IMR-90 (cell line): ENCODE data around the gene TK1. TPM values are rescaled to one million over a fixed set of nuclear protein-coding genes. Genes with fewer than 3 reads are reported as not detected.
A peak's percentile ranks its signal among the peaks of the same experiment; 100 is the strongest.

Experiments used
- ATAC-seq: fragments of 200-7000 bp; cut with Tn5 transposase; 2 replicates; pipeline ENCODE4 v1.9.1; 2020; ENCODE audit warnings: low read depth, mild to moderate bottlenecking, moderate library complexity
- BruUV-seq: library from RNA; stranded (reverse); fragments of 400-500 nt; replicated peaks from 2 replicates; lab custom pipeline; 2021; lab: Mats Ljungman, UMichigan
- CTCF ChIA-PET: fragments of 300-600 bp; formaldehyde crosslinking; extraction: SDS; loops from one replicate; lab custom pipeline; 2021; ENCODE audit warnings: antibody characterized with exemption; lab: Yijun Ruan, JAX
- POLR2A ChIA-PET: fragments of 300-600 bp; sonication (Branson Sonifier 250); formaldehyde crosslinking; loops from one replicate; lab custom pipeline; 2022; ENCODE audit warnings: antibody characterized with exemption; ENCODE audit not compliant: unreplicated experiment; lab: Charles Lee
- DNase-seq: peaks from one replicate; pipeline ENCODE4 v3.0.0; 2013
- H2AFZ ChIP-seq: replicated peaks from 2 replicates; pipeline ENCODE3; 2013; ENCODE audit warnings: low read length, mild to moderate bottlenecking; ENCODE audit not compliant: poor library complexity
- H2AK5ac ChIP-seq: 2 replicates; pipeline ENCODE4 v1.6.1; 2013; ENCODE audit warnings: low read depth, low read length, inconsistent platforms
- H2AK9ac ChIP-seq: replicated peaks from 2 replicates; pipeline ENCODE3; 2013; ENCODE audit warnings: mild to moderate bottlenecking, low read depth, low read length, moderate library complexity; ENCODE audit not compliant: poor library complexity
- H2BK120ac ChIP-seq: 2 replicates; pipeline ENCODE4 v1.6.1; 2013; ENCODE audit warnings: low read depth, low read length, inconsistent platforms
- H2BK15ac ChIP-seq: 3 replicates; pipeline ENCODE4 v1.6.1; 2013; ENCODE audit warnings: low read depth, low read length, inconsistent platforms
- H2BK20ac ChIP-seq: 2 replicates; pipeline ENCODE4 v1.6.1; 2013; ENCODE audit warnings: low read depth, mild to moderate bottlenecking, inconsistent platforms, low read length, moderate library complexity
- H2BK5ac ChIP-seq: 2 replicates; pipeline ENCODE4 v1.6.1; 2013; ENCODE audit warnings: mild to moderate bottlenecking, low read depth, low read length, inconsistent platforms; ENCODE audit not compliant: poor library complexity, severe bottlenecking
- H3K14ac ChIP-seq: replicated peaks from 2 replicates; pipeline ENCODE4 v1.6.1; 2013; ENCODE audit warnings: low read depth, low read length, inconsistent platforms
- H3K18ac ChIP-seq: 2 replicates; pipeline ENCODE4 v1.6.1; 2013; ENCODE audit warnings: low read depth, low read length, control low read depth
- H3K23ac ChIP-seq: 2 replicates; pipeline ENCODE4 v1.6.1; 2013; ENCODE audit warnings: low read depth, low read length, inconsistent platforms
- H3K27ac ChIP-seq: 2 replicates; pipeline ENCODE4 v1.5.1; 2013; ENCODE audit warnings: mild to moderate bottlenecking, control low read depth, low read length; ENCODE audit not compliant: insufficient read depth
- H3K27me3 ChIP-seq: 2 replicates; pipeline ENCODE4 v1.6.1; 2013; ENCODE audit warnings: low read length; ENCODE audit not compliant: control insufficient read depth, insufficient read depth
- H3K36me3 ChIP-seq: 2 replicates; pipeline ENCODE4 v1.6.1; 2013; ENCODE audit warnings: low read length, mixed read lengths; ENCODE audit not compliant: control insufficient read depth, insufficient read depth
- H3K4ac ChIP-seq: 2 replicates; pipeline ENCODE4 v1.6.1; 2013; ENCODE audit warnings: low read depth, low read length, inconsistent platforms
- H3K4me1 ChIP-seq: 2 replicates; pipeline ENCODE4 v1.6.1; 2013; ENCODE audit warnings: low read length, mixed read lengths; ENCODE audit not compliant: control insufficient read depth, insufficient read depth
- H3K4me2 ChIP-seq: 2 replicates; pipeline ENCODE4 v1.6.1; 2013; ENCODE audit warnings: low read depth, mild to moderate bottlenecking, control low read depth, low read length, moderate library complexity
- H3K4me3 ChIP-seq: 2 replicates; pipeline ENCODE4 v1.5.1; 2013; ENCODE audit warnings: low read depth, mild to moderate bottlenecking, control low read depth, low read length, moderate library complexity; ENCODE audit not compliant: insufficient read depth
- H3K56ac ChIP-seq: 2 replicates; pipeline ENCODE4 v1.6.1; 2013; ENCODE audit warnings: low read length, inconsistent platforms; ENCODE audit not compliant: insufficient read depth; ENCODE audit errors: extremely low read depth
- H3K79me1 ChIP-seq, 2 experiments: 2 replicates each; pipeline ENCODE4 v1.6.1; 2013; ENCODE audit warnings: low read length in 2 of 2, inconsistent platforms in 1 of 2, low read depth in 1 of 2
- H3K9ac ChIP-seq: 2 replicates; pipeline ENCODE4 v1.6.1; 2013; ENCODE audit warnings: low read depth, low read length, control low read depth
- H3K9me1 ChIP-seq: 2 replicates; pipeline ENCODE4 v1.6.1; 2013; ENCODE audit warnings: low read length, inconsistent platforms; ENCODE audit not compliant: insufficient read depth
- H3K9me3 ChIP-seq: 2 replicates; pipeline ENCODE4 v1.6.1; 2013; ENCODE audit warnings: low read length; ENCODE audit not compliant: control insufficient read depth, insufficient read depth
- H4K20me1 ChIP-seq: 2 replicates; pipeline ENCODE4 v1.6.1; 2013; ENCODE audit warnings: low read length, inconsistent platforms; ENCODE audit not compliant: insufficient read depth
- H4K5ac ChIP-seq: 2 replicates; pipeline ENCODE4 v1.6.1; 2013; ENCODE audit warnings: mild to moderate bottlenecking, low read depth, low read length, control low read depth
- H4K8ac ChIP-seq, 2 experiments: 2 replicates each; pipeline ENCODE4 v1.6.1; 2013; ENCODE audit warnings: low read depth in 2 of 2, low read length in 2 of 2, control low read depth in 1 of 2, inconsistent platforms in 1 of 2
- H4K91ac ChIP-seq: 2 replicates; pipeline ENCODE4 v1.6.1; 2013; ENCODE audit warnings: low read depth, low read length, inconsistent platforms; ENCODE audit not compliant: insufficient read depth
- MXI1 ChIP-seq: IDR thresholded peaks from 2 replicates; pipeline ENCODE4 v1.6.1; 2012; ENCODE audit warnings: low read depth, mild to moderate bottlenecking, low read length, moderate library complexity, borderline replicate concordance
- WGBS, 2 experiments: methylation state at CpG; one replicate each; pipeline versions ENCODE4 v1.1.5 to v1.1.7; 2013; ENCODE audit warnings: missing lambda C conversion rate in 2 of 2; ENCODE audit not compliant: insufficient read length in 1 of 2; ENCODE audit errors: extremely low coverage in 2 of 2; 5-methylcytosine and 5-hydroxymethylcytosine counted together
- dilution Hi-C: fragments of 300-500 bp; cut with HindIII; formaldehyde crosslinking; loops from one replicate; pipeline ENCODE4 v1.14.3; 2018; ENCODE audit warnings: low sequenced_read_pairs; ENCODE audit not compliant: unreplicated experiment
- in situ Hi-C: fragments of 300-500 bp; cut with MboI; formaldehyde crosslinking; loops from 3 replicates; pipeline ENCODE4 v1.14.3; 2019; ENCODE audit warnings: low sequenced_read_pairs, inconsistent platforms, mixed read lengths
- intact Hi-C: fragments of 100-400 bp; cut with micrococcal nuclease; formaldehyde crosslinking; loops from 2 replicates; pipeline ENCODE4 v1.10.0; 2022
- polyA plus RNA-seq, 3 experiments: library from polyadenylated mRNA; depleted of rRNA; stranded (reverse); fragments of >200 nt; gene quantifications; 2 replicates each; pipeline ENCODE4 v1.2.3, GENCODE V29; 2012; ENCODE audit warnings: low replicate concordance in 1 of 3
- total RNA-seq: library from RNA; depleted of rRNA; stranded (reverse); fragments of >200 nt; gene quantifications from 2 replicates; pipeline ENCODE4 v1.2.3, GENCODE V29; 2012

The TK1 gene
- total and polyA plus RNA-seq, 2 of the 4 experiments (the other 2 are of a cell fraction) = 150 to 219 TPM

DNA sequence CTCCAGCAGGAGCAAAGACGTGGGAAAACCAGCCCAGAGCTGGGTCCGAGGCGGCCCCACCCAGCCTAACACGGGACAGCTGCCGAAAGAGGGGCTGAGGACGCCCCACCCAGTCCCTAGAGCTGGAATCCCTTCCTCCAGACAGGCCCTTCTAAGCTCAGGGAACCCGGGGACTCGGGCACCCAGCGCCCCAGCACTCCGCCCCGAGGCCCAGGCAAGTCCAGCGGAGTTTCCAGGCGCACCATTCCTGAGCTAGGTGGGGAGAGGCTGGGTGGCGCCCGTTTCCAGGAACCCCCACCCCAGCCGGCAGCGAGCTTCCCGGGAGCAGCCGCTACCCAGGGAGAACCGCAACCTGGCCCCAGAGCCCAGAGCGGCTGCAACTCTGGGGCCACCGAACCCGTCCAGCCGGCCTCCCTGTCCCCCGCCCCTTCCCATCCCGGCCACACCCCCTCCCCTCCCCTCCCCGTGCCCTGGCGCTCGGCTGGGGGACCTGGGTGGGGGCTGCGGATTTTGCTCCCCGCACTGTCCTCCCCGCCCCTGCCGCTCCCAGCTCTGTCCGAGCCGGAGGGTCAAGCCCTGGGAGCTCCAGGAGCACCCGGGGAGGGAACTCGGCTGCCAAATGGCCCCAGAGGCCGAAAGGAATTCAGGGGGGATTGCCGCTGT lies 58.8 kb downstream of the TK1 start:
- Histone ChIP-seq H4K20me1 (no peaks in the 10 kb centered on the region; the same call in 1 of the 2 replicates), H2BK20ac (no peak overlapping the region), H3K9me3 (no peaks in the 10 kb centered on the region), H2BK5ac (no peak overlapping the region), H3K79me1 (no peaks in the 10 kb centered on the region), H2AFZ (peak overlapping the region; percentile 87), H2AK9ac (no peak overlapping the region), H3K27ac (no peak overlapping the region), H3K14ac (no peak overlapping the region), H3K9me1 (no peaks in the 10 kb centered on the region), H3K9ac (no peak overlapping the region; the same call in 1 of the 2 replicates), H3K36me3 (no peaks in the 10 kb centered on the region), H3K18ac (no peak overlapping the region), H3K23ac (no peak overlapping the region), H3K56ac (no peak overlapping the region), H4K91ac (no peak overlapping the region), H3K27me3 (peaks cover 61% of the 10 kb centered on the region), H3K4ac (no peak overlapping the region), H2AK5ac (no peak overlapping the region), H2BK15ac (no peak overlapping the region), H3K4me2 (peak overlapping the region; percentile 71), H4K8ac (no peak overlapping the region), H3K4me1 (peaks cover 2% of the 10 kb centered on the region; the same call in 1 of the 2 replicates), H2BK120ac (no peak overlapping the region), H4K5ac (no peak overlapping the region), H3K4me3 (peak overlapping the region; percentile 45)
- POLR2A ChIA-PET = no interaction called here
- WGBS, 2 experiments = no CpG with 5 or more reads among the region's 39 CpGs
- in situ Hi-C loops (no loop called here), intact Hi-C loops (no loop called here), dilution Hi-C loops (no loop called here)
- CTCF ChIA-PET = no interaction called here
- no TSS peak for BruUV-seq
- TF ChIP-seq MXI1 = no peak
- ATAC-seq (peak; percentile 21), DNase-seq (no peak)
